Fibroblast of lung (primary cell): Measurements from ENCODE around the gene LRRC74A. TPM values are rescaled to one million over a fixed set of nuclear protein-coding genes. Genes with fewer than 3 reads are reported as not detected.
A peak's percentile ranks its signal among the peaks of the same experiment; 100 is the strongest.
"Not testable (repeated sequence)": the region's sequence is repeated elsewhere in the genome, so short reads cannot be mapped to it uniquely, and the experiment has no call there.

ENCODE experiments used
- DNase-seq, 2 donors: peaks; one replicate each; pipeline versions ENCODE4 v3.0.0 to v3.0.0-alpha.2; 2010; ENCODE audit warnings: low read depth in 2 of 2
- H2AFZ ChIP-seq: 2 replicates; pipeline ENCODE4 v1.5.1; 2012; ENCODE audit warnings: low read length, control low read depth, inconsistent platforms
- H3K27ac ChIP-seq: 2 replicates; pipeline ENCODE4 v1.5.1; 2011; ENCODE audit warnings: low read length, control low read depth; ENCODE audit not compliant: insufficient read depth
- H3K27me3 ChIP-seq: 2 replicates; pipeline ENCODE4 v1.5.1; 2011; ENCODE audit warnings: mild to moderate bottlenecking, low read length; ENCODE audit not compliant: control insufficient read depth, insufficient read depth
- H3K36me3 ChIP-seq: 2 replicates; pipeline ENCODE4 v1.5.1; 2011; ENCODE audit warnings: low read length; ENCODE audit not compliant: control insufficient read depth, insufficient read depth
- H3K4me1 ChIP-seq: 2 replicates; pipeline ENCODE4 v1.5.1; 2011; ENCODE audit warnings: low read length; ENCODE audit not compliant: control insufficient read depth, insufficient read depth; ENCODE audit errors: extremely low read depth
- H3K4me2 ChIP-seq: 2 replicates; pipeline ENCODE4 v1.5.1; 2011; ENCODE audit warnings: low read length, control low read depth; ENCODE audit not compliant: insufficient read depth; ENCODE audit errors: extremely low read depth
- H3K4me3 ChIP-seq, 4 experiments: fragments of 200-600 bp in 1 of 4; sonication (generic) in 1 of 4; replicated peaks in 1 of 4; 2 replicates each; pipeline ENCODE4 v1.5.1; 2011 to 2016; ENCODE audit warnings: low read length in 4 of 4, low read depth in 3 of 4, mild to moderate bottlenecking in 3 of 4, control low read depth in 2 of 4, inconsistent platforms in 1 of 4, mixed read lengths in 1 of 4; ENCODE audit not compliant: insufficient read depth in 1 of 4; ENCODE audit errors: control extremely low read depth in 1 of 4
- H3K79me2 ChIP-seq: 2 replicates; pipeline ENCODE4 v1.5.1; 2012; ENCODE audit warnings: mild to moderate bottlenecking, low read length, inconsistent platforms; ENCODE audit not compliant: control insufficient read depth, insufficient read depth
- H3K9ac ChIP-seq: 2 replicates; pipeline ENCODE4 v1.5.1; 2011; ENCODE audit warnings: mild to moderate bottlenecking, low read length, control low read depth; ENCODE audit not compliant: insufficient read depth
- H3K9me3 ChIP-seq: 2 replicates; pipeline ENCODE4 v1.5.1; 2012; ENCODE audit warnings: low read depth, low read length; ENCODE audit not compliant: control insufficient read depth, insufficient read depth
- H4K20me1 ChIP-seq: 2 replicates; pipeline ENCODE4 v1.5.1; 2011; ENCODE audit warnings: low read length; ENCODE audit not compliant: control insufficient read depth, insufficient read depth; ENCODE audit errors: extremely low read depth
- CTCF ChIP-seq, 2 donors: IDR thresholded peaks in 1 of 2; conservative IDR thresholded peaks in 1 of 2; 1 replicate in 1 of 2; 2 replicates in 1 of 2; pipeline ENCODE4 v1.5.1; 2011 to 2012; ENCODE audit warnings: low read length in 2 of 2, control low read depth in 1 of 2, inconsistent platforms in 1 of 2, low read depth in 1 of 2, mild to moderate bottlenecking in 1 of 2
- EZH2 ChIP-seq: IDR thresholded peaks from 2 replicates; pipeline ENCODE4 v1.5.1; 2012; ENCODE audit warnings: low read length, control low read depth, mild to moderate bottlenecking; ENCODE audit errors: missing control alignments
- polyA plus RNA-seq, 2 donors: library from polyadenylated mRNA; depleted of rRNA in 1 of 2; stranded (reverse) in 1 of 2; unstranded in 1 of 2; fragments of >200 nt; gene quantifications; 2 replicates each; pipeline ENCODE4 v1.2.1, GENCODE V29; 2011 to 2012; ENCODE audit warnings: missing spikeins in 1 of 2
- total RNA-seq: library from RNA; depleted of rRNA; stranded (reverse); fragments of >200 nt; gene quantifications from 2 replicates; pipeline ENCODE4 v1.2.1, GENCODE V29; 2014

LRRC74A gene
- total and polyA plus RNA-seq, 2 donors (not counting 1 experiment from before 2014, with no cell fraction given) = not detected

GRCh38 chr14:76909266-76909665 lies 83.1 kb downstream of the LRRC74A start:
- TF ChIP-seq EZH2 (no peak), CTCF (conservative IDR thresholded peaks at IDR 0.05 in 1 of 2, IDR thresholded peaks at IDR 0.05 in 1 of 2; ENCODE audit: low read depth in 1 of 2, low read length in 2 of 2) (no peak)
- H3K27ac ChIP-seq = no peak overlapping the region
- no peak overlapping the region for H3K4me2 ChIP-seq
- no peak overlapping the region for H3K9ac ChIP-seq
- no peaks in the 10 kb centered on the region for H3K79me2 ChIP-seq
- DNase-seq = peak in 1 of 2 donors; percentile 50
- no peak overlapping the region for H3K4me3 ChIP-seq
- peaks cover 11% of the 10 kb centered on the region for H3K4me1 ChIP-seq
- H3K9me3 ChIP-seq = no peaks in the 10 kb centered on the region
- H2AFZ ChIP-seq = no peak overlapping the region
- no peaks in the 10 kb centered on the region for H3K36me3 ChIP-seq
- H4K20me1 ChIP-seq = no peaks in the 10 kb centered on the region
- H3K27me3 ChIP-seq = no peaks in the 10 kb centered on the region

GRCh38 chr14:76910371-76910890 lies 84.2 kb downstream of the LRRC74A start:
- TF ChIP-seq EZH2 = no peak
- Histone ChIP-seq H3K27me3 (no peaks in the 10 kb centered on the region), H3K9me3 (no peaks in the 10 kb centered on the region)

GRCh38 chr14:76911473-76911872 lies 85.3 kb downstream of the LRRC74A start:
- Histone ChIP-seq H3K79me2 (no peaks in the 10 kb centered on the region), H3K36me3 (no peaks in the 10 kb centered on the region), H3K4me2 (no peak overlapping the region), H3K4me3 (no peak overlapping the region), H2AFZ (no peak overlapping the region), H3K27ac (no peak overlapping the region), H3K27me3 (no peaks in the 10 kb centered on the region), H3K9ac (no peak overlapping the region), H3K9me3 (no peaks in the 10 kb centered on the region), H4K20me1 (no peaks in the 10 kb centered on the region), H3K4me1 (peaks cover 6% of the 10 kb centered on the region)
- DNase-seq = no peak
- no peak for TF ChIP-seq CTCF (conservative IDR thresholded peaks at IDR 0.05 in 1 of 2, IDR thresholded peaks at IDR 0.05 in 1 of 2; ENCODE audit: low read depth in 1 of 2, low read length in 2 of 2)
- no peak for TF ChIP-seq EZH2

More at GRCh38 chr14:76910371-76910890, 84.2 kb downstream of the LRRC74A start:
- H3K4me1 ChIP-seq = peaks cover 6% of the 10 kb centered on the region
- no peak overlapping the region for H3K27ac ChIP-seq
- no peak overlapping the region for H2AFZ ChIP-seq
- no peak overlapping the region for H3K4me2 ChIP-seq
- DNase-seq = no peak
- H3K4me3 ChIP-seq = no peak overlapping the region
- H3K36me3 ChIP-seq = no peaks in the 10 kb centered on the region
- no peak overlapping the region for H3K9ac ChIP-seq
- H4K20me1 ChIP-seq = no peaks in the 10 kb centered on the region
- no peaks in the 10 kb centered on the region for H3K79me2 ChIP-seq

- not testable (repeated sequence) for DNase-seq, H2AFZ ChIP-seq
Observed at GRCh38 chr14:76914533-76915081, 88.4 kb downstream of the LRRC74A start.

More at GRCh38 chr14:76914533-76915081, 88.4 kb downstream of the LRRC74A start:
- not testable (repeated sequence) for H3K9me3 ChIP-seq, H3K27me3 ChIP-seq, H3K9ac ChIP-seq, H3K36me3 ChIP-seq, H3K79me2 ChIP-seq, H3K4me3 ChIP-seq, H4K20me1 ChIP-seq, H3K4me2 ChIP-seq, H3K27ac ChIP-seq
- H3K4me1 ChIP-seq = peaks cover 29% of the 10 kb centered on the region
